Fibroblast of lung (primary cell): ENCODE results near the gene TNIK. TPM values are rescaled to one million over a fixed set of nuclear protein-coding genes. Genes with fewer than 3 reads are reported as not detected.

ENCODE experiments used
- DNase-seq, 2 donors: peaks; one replicate each; pipeline versions ENCODE4 v3.0.0 to v3.0.0-alpha.2; 2010; ENCODE audit warnings: low read depth in 2 of 2
- H2AFZ ChIP-seq: 2 replicates; pipeline ENCODE4 v1.5.1; 2012; ENCODE audit warnings: low read length, control low read depth, inconsistent platforms
- H3K27ac ChIP-seq: 2 replicates; pipeline ENCODE4 v1.5.1; 2011; ENCODE audit warnings: low read length, control low read depth; ENCODE audit not compliant: insufficient read depth
- H3K27me3 ChIP-seq: 2 replicates; pipeline ENCODE4 v1.5.1; 2011; ENCODE audit warnings: mild to moderate bottlenecking, low read length; ENCODE audit not compliant: control insufficient read depth, insufficient read depth
- H3K36me3 ChIP-seq: 2 replicates; pipeline ENCODE4 v1.5.1; 2011; ENCODE audit warnings: low read length; ENCODE audit not compliant: control insufficient read depth, insufficient read depth
- H3K4me1 ChIP-seq: 2 replicates; pipeline ENCODE4 v1.5.1; 2011; ENCODE audit warnings: low read length; ENCODE audit not compliant: control insufficient read depth, insufficient read depth; ENCODE audit errors: extremely low read depth
- H3K4me2 ChIP-seq: 2 replicates; pipeline ENCODE4 v1.5.1; 2011; ENCODE audit warnings: low read length, control low read depth; ENCODE audit not compliant: insufficient read depth; ENCODE audit errors: extremely low read depth
- H3K4me3 ChIP-seq, 4 experiments: fragments of 200-600 bp in 1 of 4; sonication (generic) in 1 of 4; replicated peaks in 1 of 4; 2 replicates each; pipeline ENCODE4 v1.5.1; 2011 to 2016; ENCODE audit warnings: low read length in 4 of 4, low read depth in 3 of 4, mild to moderate bottlenecking in 3 of 4, control low read depth in 2 of 4, inconsistent platforms in 1 of 4, mixed read lengths in 1 of 4; ENCODE audit not compliant: insufficient read depth in 1 of 4; ENCODE audit errors: control extremely low read depth in 1 of 4
- H3K79me2 ChIP-seq: 2 replicates; pipeline ENCODE4 v1.5.1; 2012; ENCODE audit warnings: mild to moderate bottlenecking, low read length, inconsistent platforms; ENCODE audit not compliant: control insufficient read depth, insufficient read depth
- H3K9ac ChIP-seq: 2 replicates; pipeline ENCODE4 v1.5.1; 2011; ENCODE audit warnings: mild to moderate bottlenecking, low read length, control low read depth; ENCODE audit not compliant: insufficient read depth
- H3K9me3 ChIP-seq: 2 replicates; pipeline ENCODE4 v1.5.1; 2012; ENCODE audit warnings: low read depth, low read length; ENCODE audit not compliant: control insufficient read depth, insufficient read depth
- H4K20me1 ChIP-seq: 2 replicates; pipeline ENCODE4 v1.5.1; 2011; ENCODE audit warnings: low read length; ENCODE audit not compliant: control insufficient read depth, insufficient read depth; ENCODE audit errors: extremely low read depth
- CTCF ChIP-seq, 2 donors: IDR thresholded peaks in 1 of 2; conservative IDR thresholded peaks in 1 of 2; 1 replicate in 1 of 2; 2 replicates in 1 of 2; pipeline ENCODE4 v1.5.1; 2011 to 2012; ENCODE audit warnings: low read length in 2 of 2, control low read depth in 1 of 2, inconsistent platforms in 1 of 2, low read depth in 1 of 2, mild to moderate bottlenecking in 1 of 2
- EZH2 ChIP-seq: IDR thresholded peaks from 2 replicates; pipeline ENCODE4 v1.5.1; 2012; ENCODE audit warnings: low read length, control low read depth, mild to moderate bottlenecking; ENCODE audit errors: missing control alignments
- polyA plus RNA-seq, 2 donors: library from polyadenylated mRNA; depleted of rRNA in 1 of 2; stranded (reverse) in 1 of 2; unstranded in 1 of 2; fragments of >200 nt; gene quantifications; 2 replicates each; pipeline ENCODE4 v1.2.1, GENCODE V29; 2011 to 2012; ENCODE audit warnings: missing spikeins in 1 of 2
- total RNA-seq: library from RNA; depleted of rRNA; stranded (reverse); fragments of >200 nt; gene quantifications from 2 replicates; pipeline ENCODE4 v1.2.1, GENCODE V29; 2014

TNIK gene
- total and polyA plus RNA-seq, 2 donors (not counting 1 experiment from before 2014, with no cell fraction given) = 13.8 to 39.3 TPM

- Histone ChIP-seq H4K20me1 (no peaks in the 10 kb centered on the region), H3K9ac (no peak overlapping the region), H3K27ac (no peak overlapping the region), H3K4me2 (no peak overlapping the region), H3K9me3 (no peaks in the 10 kb centered on the region), H3K36me3 (no peaks in the 10 kb centered on the region), H3K4me3 (no peak overlapping the region), H3K79me2 (peaks cover 4% of the 10 kb centered on the region), H2AFZ (no peak overlapping the region), H3K4me1 (peaks cover 2% of the 10 kb centered on the region), H3K27me3 (no peaks in the 10 kb centered on the region)
- DNase-seq = no peak
- TF ChIP-seq CTCF (conservative IDR thresholded peaks at IDR 0.05 in 1 of 2, IDR thresholded peaks at IDR 0.05 in 1 of 2; ENCODE audit: low read depth in 1 of 2, low read length in 2 of 2) (no peak), EZH2 (no peak)
Observed at GRCh38 chr3:171436380-171436779, 23.8 kb downstream of the TNIK start.

DNA sequence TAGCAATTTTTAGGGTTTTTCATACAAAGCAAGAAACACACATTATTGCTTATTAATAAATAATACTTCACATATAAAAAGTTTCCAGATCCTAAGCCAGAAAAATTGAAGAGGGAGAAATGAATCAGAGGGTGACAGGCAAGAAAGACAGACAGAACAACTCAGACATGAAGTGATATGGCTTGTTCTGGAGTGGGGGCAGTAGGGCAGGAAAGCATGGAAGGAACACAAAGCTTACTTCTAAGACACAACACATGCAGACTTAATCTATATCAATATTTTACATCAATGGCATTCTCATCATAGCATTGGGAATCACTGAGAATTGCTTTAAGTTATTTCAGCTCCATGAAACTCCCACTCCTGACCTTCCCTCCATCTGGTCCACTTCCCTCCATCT, 24.4 kb downstream of the TNIK start:
- Histone ChIP-seq H3K9me3 (no peaks in the 10 kb centered on the region), H3K4me2 (no peak overlapping the region), H3K79me2 (peaks cover 4% of the 10 kb centered on the region), H3K4me1 (peaks cover 2% of the 10 kb centered on the region), H4K20me1 (no peaks in the 10 kb centered on the region), H3K27me3 (no peaks in the 10 kb centered on the region), H3K9ac (no peak overlapping the region), H2AFZ (no peak overlapping the region), H3K36me3 (no peaks in the 10 kb centered on the region), H3K4me3 (no peak overlapping the region), H3K27ac (no peak overlapping the region)
- no peak for DNase-seq
- TF ChIP-seq EZH2 (no peak), CTCF (conservative IDR thresholded peaks at IDR 0.05 in 1 of 2, IDR thresholded peaks at IDR 0.05 in 1 of 2; ENCODE audit: low read depth in 1 of 2, low read length in 2 of 2) (no peak)

GRCh38 chr3:171435143-171435542, 25.1 kb downstream of the TNIK start:
- TF ChIP-seq EZH2 (no peak), CTCF (conservative IDR thresholded peaks at IDR 0.05 in 1 of 2, IDR thresholded peaks at IDR 0.05 in 1 of 2; ENCODE audit: low read depth in 1 of 2, low read length in 2 of 2) (no peak)
- Histone ChIP-seq H3K4me2 (no peak overlapping the region), H3K27ac (no peak overlapping the region), H3K4me3 (no peak overlapping the region), H4K20me1 (no peaks in the 10 kb centered on the region), H3K79me2 (peaks cover 4% of the 10 kb centered on the region), H3K9me3 (no peaks in the 10 kb centered on the region), H2AFZ (no peak overlapping the region), H3K36me3 (no peaks in the 10 kb centered on the region), H3K9ac (no peak overlapping the region), H3K27me3 (no peaks in the 10 kb centered on the region), H3K4me1 (peaks cover 2% of the 10 kb centered on the region)
- no peak for DNase-seq
